ENCODE results near the gene ZNF174.

DNA sequence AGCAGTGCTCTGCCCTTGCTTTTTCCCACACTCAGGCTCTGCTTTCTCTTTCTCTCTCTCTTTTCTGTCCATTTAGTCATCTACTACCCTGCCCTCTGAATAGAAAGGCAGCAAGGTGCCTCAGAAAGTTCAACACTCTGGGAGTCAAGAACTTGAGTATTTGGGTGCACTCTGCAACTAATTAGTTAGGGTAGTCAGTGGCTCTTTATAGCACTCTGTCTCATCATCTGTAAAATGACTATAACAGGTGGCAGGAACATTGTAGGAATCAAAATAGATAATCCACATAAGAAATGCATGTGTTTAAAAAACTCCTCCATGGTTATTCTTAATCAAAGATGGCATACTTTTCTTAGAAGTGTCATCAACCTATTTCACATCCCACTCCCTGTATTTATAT lies 38.1 kb upstream of the ZNF174 start:
- TF ChIP-seq, protein P1, sequence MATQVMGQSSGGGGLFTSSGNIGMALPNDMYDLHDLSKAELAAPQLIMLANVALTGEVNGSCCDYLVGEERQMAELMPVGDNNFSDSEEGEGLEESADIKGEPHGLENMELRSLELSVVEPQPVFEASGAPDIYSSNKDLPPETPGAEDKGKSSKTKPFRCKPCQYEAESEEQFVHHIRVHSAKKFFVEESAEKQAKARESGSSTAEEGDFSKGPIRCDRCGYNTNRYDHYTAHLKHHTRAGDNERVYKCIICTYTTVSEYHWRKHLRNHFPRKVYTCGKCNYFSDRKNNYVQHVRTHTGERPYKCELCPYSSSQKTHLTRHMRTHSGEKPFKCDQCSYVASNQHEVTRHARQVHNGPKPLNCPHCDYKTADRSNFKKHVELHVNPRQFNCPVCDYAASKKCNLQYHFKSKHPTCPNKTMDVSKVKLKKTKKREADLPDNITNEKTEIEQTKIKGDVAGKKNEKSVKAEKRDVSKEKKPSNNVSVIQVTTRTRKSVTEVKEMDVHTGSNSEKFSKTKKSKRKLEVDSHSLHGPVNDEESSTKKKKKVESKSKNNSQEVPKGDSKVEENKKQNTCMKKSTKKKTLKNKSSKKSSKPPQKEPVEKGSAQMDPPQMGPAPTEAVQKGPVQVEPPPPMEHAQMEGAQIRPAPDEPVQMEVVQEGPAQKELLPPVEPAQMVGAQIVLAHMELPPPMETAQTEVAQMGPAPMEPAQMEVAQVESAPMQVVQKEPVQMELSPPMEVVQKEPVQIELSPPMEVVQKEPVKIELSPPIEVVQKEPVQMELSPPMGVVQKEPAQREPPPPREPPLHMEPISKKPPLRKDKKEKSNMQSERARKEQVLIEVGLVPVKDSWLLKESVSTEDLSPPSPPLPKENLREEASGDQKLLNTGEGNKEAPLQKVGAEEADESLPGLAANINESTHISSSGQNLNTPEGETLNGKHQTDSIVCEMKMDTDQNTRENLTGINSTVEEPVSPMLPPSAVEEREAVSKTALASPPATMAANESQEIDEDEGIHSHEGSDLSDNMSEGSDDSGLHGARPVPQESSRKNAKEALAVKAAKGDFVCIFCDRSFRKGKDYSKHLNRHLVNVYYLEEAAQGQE (IDR thresholded peaks at IDR 0.05) = no peak
- TF ChIP-seq, protein P2, sequence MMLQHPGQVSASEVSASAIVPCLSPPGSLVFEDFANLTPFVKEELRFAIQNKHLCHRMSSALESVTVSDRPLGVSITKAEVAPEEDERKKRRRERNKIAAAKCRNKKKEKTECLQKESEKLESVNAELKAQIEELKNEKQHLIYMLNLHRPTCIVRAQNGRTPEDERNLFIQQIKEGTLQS (IDR thresholded peaks at IDR 0.05) = no peak
- no peak for TF ChIP-seq NR2F2 (IDR thresholded peaks at IDR 0.05)

Data from liver (tissue), 2 donors.